ENCODE measurements around the gene PLEKHA8. TPM values are rescaled to one million over a fixed set of nuclear protein-coding genes. Genes with fewer than 3 reads are reported as not detected.

Gene PLEKHA8
- total RNA-seq, 1 donor from 2014 or later, result 4.3 TPM

Other genes starting within 250 kb of the PLEKHA8 start
- 0.73 TPM for gene WIPF3, start 221.9 kb upstream of the PLEKHA8 start, total RNA-seq
- gene SCRN1, start 38.6 kb upstream of the PLEKHA8 start, total RNA-seq, result 3.1 TPM
- 4.9 TPM for gene FKBP14, start 1.7 kb upstream of the PLEKHA8 start, total RNA-seq
- gene MTURN, start 106.6 kb downstream of the PLEKHA8 start, total RNA-seq, result 2.8 TPM

Measured in left lobe of liver (tissue), 1 donor.